Activated CD4-positive, CD25-positive, alpha-beta regulatory T cell (primary cell): Measurements from ENCODE around the gene PLEK2.
"Not testable (repeated sequence)": the region's sequence is repeated elsewhere in the genome, so short reads cannot be mapped to it uniquely, and the experiment has no call there.

ENCODE experiments used
- DNase-seq, 4 experiments: peaks; one replicate each; lab custom pipeline; 2025; lab: John Stamatoyannopoulos, UW

The PLEK2 gene

GRCh38 chr14:67358924-67359774 lies 52.8 kb downstream of the PLEK2 start:
- no peak for DNase-seq

- DNase-seq: no peak
These were observed 54.0 kb downstream of the PLEK2 start for GRCh38 chr14:67357969-67358354.

GRCh38 chr14:67357186-67357968 lies 54.6 kb downstream of the PLEK2 start:
- no peak for DNase-seq

- no peak for DNase-seq
These were observed 59.9 kb downstream of the PLEK2 start for GRCh38 chr14:67352055-67352454.

- DNase-seq: no peak
These were observed 66.4 kb downstream of the PLEK2 start for GRCh38 chr14:67345583-67345982.

- no peak for DNase-seq
These were observed 68.2 kb downstream of the PLEK2 start for GRCh38 chr14:67343601-67344230.

- not testable (repeated sequence) for DNase-seq
These were observed 70.7 kb downstream of the PLEK2 start for GRCh38 chr14:67341231-67341630.
